Muscle of leg (tissue), 11 donors: Measurements from ENCODE around the gene TNFRSF19. TPM values are rescaled to one million over a fixed set of nuclear protein-coding genes. Genes with fewer than 3 reads are reported as not detected.

Experiments used
- DNase-seq: peaks from one replicate; pipeline ENCODE4 v3.0.0; 2013
- H3K27ac ChIP-seq: one replicate; pipeline ENCODE4 v1.5.1; 2013; ENCODE audit warnings: mild to moderate bottlenecking, low read length, control low read depth
- H3K27me3 ChIP-seq: one replicate; pipeline ENCODE4 v1.6.1; 2013; ENCODE audit warnings: low read length; ENCODE audit not compliant: control insufficient read depth, insufficient read depth
- H3K36me3 ChIP-seq: one replicate; pipeline ENCODE4 v1.6.1; 2013; ENCODE audit warnings: low read length; ENCODE audit not compliant: control insufficient read depth, insufficient read depth
- H3K4me1 ChIP-seq: one replicate; pipeline ENCODE4 v1.6.1; 2013; ENCODE audit warnings: low read length; ENCODE audit not compliant: control insufficient read depth, insufficient read depth
- H3K4me3 ChIP-seq: one replicate; pipeline ENCODE4 v1.5.1; 2013; ENCODE audit warnings: low read length, control low read depth
- H3K9me3 ChIP-seq: replicated peaks from 2 replicates; pipeline ENCODE4 v1.6.1; 2013; ENCODE audit warnings: low read depth, low read length; ENCODE audit not compliant: control insufficient read depth
- WGBS: methylation state at CpG from one replicate; pipeline ENCODE4 v1.1.5; 2013; ENCODE audit warnings: missing lambda C conversion rate; ENCODE audit not compliant: insufficient coverage; 5-methylcytosine and 5-hydroxymethylcytosine counted together
- polyA plus RNA-seq, 8 donors: library from polyadenylated mRNA; unstranded; fragments of 120-200 nt; gene quantifications; one replicate each; pipeline versions ENCODE4 v1.2.1 to v1.2.3, GENCODE V29; 2013; ENCODE audit warnings: inconsistent platforms in 1 of 8, low replicate concordance in 1 of 8; ENCODE audit not compliant: insufficient read length in 8 of 8, insufficient read depth in 1 of 8
- total RNA-seq: library from RNA; stranded (reverse); fragments of 120-200 nt; gene quantifications from one replicate; pipeline ENCODE4 v1.2.4, GENCODE V29; 2013

Gene TNFRSF19
- total and polyA plus RNA-seq, 9 donors: 9.5 to 47.4 (median 13.8) TPM

- Histone ChIP-seq H3K27me3 (no peaks in the 10 kb centered on the region), H3K4me1 (peaks cover 31% of the 10 kb centered on the region), H3K27ac (no peak overlapping the region), H3K36me3 (no peaks in the 10 kb centered on the region), H3K4me3 (no peak overlapping the region), H3K9me3 (no peaks in the 10 kb centered on the region)
- DNase-seq: no peak
- 86% methylated on average over 2 of the region's 2 CpGs for WGBS
These were observed 42.5 kb downstream of the TNFRSF19 start for GRCh38 chr13:23612731-23613130.

GRCh38 chr13:23613596-23613995 lies 43.4 kb downstream of the TNFRSF19 start:
- H3K9me3 ChIP-seq: no peaks in the 10 kb centered on the region
- no peak overlapping the region for H3K27ac ChIP-seq
- H3K36me3 ChIP-seq: peaks cover 1% of the 10 kb centered on the region
- no peaks in the 10 kb centered on the region for H3K27me3 ChIP-seq
- H3K4me1 ChIP-seq: peaks cover 30% of the 10 kb centered on the region
- WGBS: no CpG with 5 or more reads among the region's 3 CpGs
- peak; percentile 73 for DNase-seq
- no peak overlapping the region for H3K4me3 ChIP-seq

GRCh38 chr13:23615395-23616081 lies 45.3 kb downstream of the TNFRSF19 start:
- WGBS: 79% methylated on average over 9 of the region's 15 CpGs
- H3K4me3 ChIP-seq: no peak overlapping the region
- H3K9me3 ChIP-seq: no peaks in the 10 kb centered on the region
- no peak for DNase-seq
- peaks cover 4% of the 10 kb centered on the region for H3K36me3 ChIP-seq
- H3K27me3 ChIP-seq: no peaks in the 10 kb centered on the region
- no peak overlapping the region for H3K27ac ChIP-seq
- H3K4me1 ChIP-seq: peaks cover 17% of the 10 kb centered on the region

- no peaks in the 10 kb centered on the region for H3K9me3 ChIP-seq
- no peak overlapping the region for H3K4me3 ChIP-seq
- H3K4me1 ChIP-seq: peaks cover 12% of the 10 kb centered on the region
- no peak overlapping the region for H3K27ac ChIP-seq
- H3K27me3 ChIP-seq: no peaks in the 10 kb centered on the region
- WGBS: 86% methylated on average over 1 of the region's 2 CpGs
- DNase-seq: no peak
- H3K36me3 ChIP-seq: peaks cover 7% of the 10 kb centered on the region
These were observed 46.0 kb downstream of the TNFRSF19 start for GRCh38 chr13:23616228-23616627.

- Histone ChIP-seq H3K4me3 (no peak overlapping the region), H3K9me3 (no peaks in the 10 kb centered on the region), H3K4me1 (peaks cover 10% of the 10 kb centered on the region), H3K27me3 (no peaks in the 10 kb centered on the region), H3K27ac (no peak overlapping the region), H3K36me3 (peaks cover 11% of the 10 kb centered on the region)
- DNase-seq: no peak
- 42% methylated on average over 2 of the region's 3 CpGs for WGBS
These were observed 47.4 kb downstream of the TNFRSF19 start for GRCh38 chr13:23617551-23618024.

- no peak overlapping the region for H3K27ac ChIP-seq
- H3K4me3 ChIP-seq: no peak overlapping the region
- no peak for DNase-seq
- H3K27me3 ChIP-seq: no peaks in the 10 kb centered on the region
- WGBS: 86% methylated on average over 1 of the region's 8 CpGs
- H3K9me3 ChIP-seq: no peaks in the 10 kb centered on the region
- H3K36me3 ChIP-seq: peaks cover 11% of the 10 kb centered on the region
- peaks cover 10% of the 10 kb centered on the region for H3K4me1 ChIP-seq
These were observed 48.1 kb downstream of the TNFRSF19 start for GRCh38 chr13:23618341-23618740.

- H3K9me3 ChIP-seq: no peaks in the 10 kb centered on the region
- DNase-seq: no peak
- peaks cover 7% of the 10 kb centered on the region for H3K4me1 ChIP-seq
- no peak overlapping the region for H3K4me3 ChIP-seq
- no peaks in the 10 kb centered on the region for H3K27me3 ChIP-seq
- no peak overlapping the region for H3K27ac ChIP-seq
- 100% methylated on average over 2 of the region's 5 CpGs for WGBS
- peaks cover 11% of the 10 kb centered on the region for H3K36me3 ChIP-seq
These were observed 49.0 kb downstream of the TNFRSF19 start for GRCh38 chr13:23619068-23619855.

- H3K4me1 ChIP-seq: peaks cover 7% of the 10 kb centered on the region
- WGBS: 89% methylated on average over 1 of the region's 5 CpGs
- H3K27ac ChIP-seq: no peak overlapping the region
- H3K27me3 ChIP-seq: no peaks in the 10 kb centered on the region
- peaks cover 11% of the 10 kb centered on the region for H3K36me3 ChIP-seq
- no peak overlapping the region for H3K4me3 ChIP-seq
- no peaks in the 10 kb centered on the region for H3K9me3 ChIP-seq
- DNase-seq: no peak
These were observed 50.0 kb downstream of the TNFRSF19 start for GRCh38 chr13:23620211-23620610.

GRCh38 chr13:23620613-23621315 lies 50.6 kb downstream of the TNFRSF19 start:
- H3K9me3 ChIP-seq: no peaks in the 10 kb centered on the region
- H3K27me3 ChIP-seq: no peaks in the 10 kb centered on the region
- H3K4me1 ChIP-seq: peaks cover 2% of the 10 kb centered on the region
- WGBS: 75% methylated on average over 5 of the region's 8 CpGs
- no peak overlapping the region for H3K27ac ChIP-seq
- H3K36me3 ChIP-seq: peaks cover 11% of the 10 kb centered on the region
- DNase-seq: no peak
- H3K4me3 ChIP-seq: no peak overlapping the region

GRCh38 chr13:23621316-23621645 lies 51.1 kb downstream of the TNFRSF19 start:
- no peaks in the 10 kb centered on the region for H3K9me3 ChIP-seq
- no peak overlapping the region for H3K4me3 ChIP-seq
- DNase-seq: no peak
- WGBS: 83% methylated on average over 1 of the region's 2 CpGs
- no peaks in the 10 kb centered on the region for H3K27me3 ChIP-seq
- no peak overlapping the region for H3K27ac ChIP-seq
- peaks cover 11% of the 10 kb centered on the region for H3K36me3 ChIP-seq
- H3K4me1 ChIP-seq: peaks cover 2% of the 10 kb centered on the region
